ENCODE results near the gene FBXW4.

The FBXW4 gene

GRCh38 chr10:101565370-101565900 is 129.5 kb downstream of the FBXW4 start:
- no peak for DNase-seq

GRCh38 chr10:101564490-101564991 is 130.4 kb downstream of the FBXW4 start:
- DNase-seq, result no peak

GRCh38 chr10:101563497-101564040 is 131.4 kb downstream of the FBXW4 start:
- DNase-seq, result no peak

- DNase-seq, result no peak
Observed at GRCh38 chr10:101563007-101563406, 132.0 kb downstream of the FBXW4 start.

GRCh38 chr10:101562231-101562630 is 132.7 kb downstream of the FBXW4 start:
- no peak for DNase-seq

GRCh38 chr10:101561068-101561915 is 133.7 kb downstream of the FBXW4 start:
- no peak for DNase-seq
